Neutrophil (primary cell): ENCODE data around the gene PCAT6.

Experiments used
- H3K27ac ChIP-seq: fragments of 200-600 bp; sonication (generic); 2 replicates; pipeline ENCODE4 v1.5.1; 2016; ENCODE audit warnings: mild to moderate bottlenecking, moderate library complexity
- H3K27me3 ChIP-seq: fragments of 200-600 bp; sonication (generic); 2 replicates; pipeline ENCODE4 v1.6.0; 2016; ENCODE audit warnings: mild to moderate bottlenecking
- H3K36me3 ChIP-seq: fragments of 200-600 bp; sonication (generic); 2 replicates; pipeline ENCODE4 v1.5.1; 2017
- H3K4me1 ChIP-seq, 2 experiments: fragments of 200-600 bp in 1 of 2; sonication (generic) in 1 of 2; 1 replicate in 1 of 2; 2 replicates in 1 of 2; pipeline versions ENCODE4 v1.5.1 to v1.6.1; 2013 to 2016; ENCODE audit warnings: low read depth in 1 of 2, low read length in 1 of 2, mild to moderate bottlenecking in 1 of 2, moderate library complexity in 1 of 2; ENCODE audit not compliant: control insufficient read depth in 1 of 2, insufficient read depth in 1 of 2
- H3K4me3 ChIP-seq, 2 experiments: fragments of 200-600 bp in 1 of 2; sonication (generic) in 1 of 2; 1 replicate in 1 of 2; 2 replicates in 1 of 2; pipeline ENCODE4 v1.5.1; 2013 to 2016; ENCODE audit warnings: low read depth in 1 of 2, low read length in 1 of 2, mild to moderate bottlenecking in 1 of 2, moderate library complexity in 1 of 2
- H3K9me3 ChIP-seq: fragments of 200-600 bp; sonication (generic); 2 replicates; pipeline ENCODE4 v1.5.1; 2016
- TF ChIP-seq, protein P1 (sequence below): fragments of 200-600 bp; sonication (generic); IDR thresholded peaks from 2 replicates; pipeline ENCODE4 v1.5.1; 2016; ENCODE audit warnings: antibody characterized with exemption

PCAT6 gene

DNA sequence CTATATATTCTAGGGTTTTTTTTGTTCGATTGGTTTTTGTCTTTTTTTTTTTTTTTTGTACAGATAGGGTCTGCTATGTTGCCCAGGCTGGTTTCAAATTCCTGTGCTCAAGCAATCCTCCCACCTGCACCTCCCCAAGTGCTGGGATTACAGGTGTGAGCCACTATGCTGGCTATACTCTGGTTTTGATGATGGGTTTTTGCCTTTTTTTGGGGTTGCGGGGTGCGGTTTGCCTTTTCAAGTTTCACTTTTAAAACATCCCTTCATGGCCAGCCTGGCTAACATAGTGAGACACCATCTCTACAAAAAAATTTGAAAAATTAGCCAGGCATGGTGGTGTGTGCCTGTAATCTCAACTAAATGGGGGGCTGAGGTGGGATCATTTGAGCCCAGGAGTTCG is 12.5 kb upstream of the PCAT6 start:
- TF ChIP-seq, protein P1, sequence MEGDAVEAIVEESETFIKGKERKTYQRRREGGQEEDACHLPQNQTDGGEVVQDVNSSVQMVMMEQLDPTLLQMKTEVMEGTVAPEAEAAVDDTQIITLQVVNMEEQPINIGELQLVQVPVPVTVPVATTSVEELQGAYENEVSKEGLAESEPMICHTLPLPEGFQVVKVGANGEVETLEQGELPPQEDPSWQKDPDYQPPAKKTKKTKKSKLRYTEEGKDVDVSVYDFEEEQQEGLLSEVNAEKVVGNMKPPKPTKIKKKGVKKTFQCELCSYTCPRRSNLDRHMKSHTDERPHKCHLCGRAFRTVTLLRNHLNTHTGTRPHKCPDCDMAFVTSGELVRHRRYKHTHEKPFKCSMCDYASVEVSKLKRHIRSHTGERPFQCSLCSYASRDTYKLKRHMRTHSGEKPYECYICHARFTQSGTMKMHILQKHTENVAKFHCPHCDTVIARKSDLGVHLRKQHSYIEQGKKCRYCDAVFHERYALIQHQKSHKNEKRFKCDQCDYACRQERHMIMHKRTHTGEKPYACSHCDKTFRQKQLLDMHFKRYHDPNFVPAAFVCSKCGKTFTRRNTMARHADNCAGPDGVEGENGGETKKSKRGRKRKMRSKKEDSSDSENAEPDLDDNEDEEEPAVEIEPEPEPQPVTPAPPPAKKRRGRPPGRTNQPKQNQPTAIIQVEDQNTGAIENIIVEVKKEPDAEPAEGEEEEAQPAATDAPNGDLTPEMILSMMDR: no peak

DNA sequence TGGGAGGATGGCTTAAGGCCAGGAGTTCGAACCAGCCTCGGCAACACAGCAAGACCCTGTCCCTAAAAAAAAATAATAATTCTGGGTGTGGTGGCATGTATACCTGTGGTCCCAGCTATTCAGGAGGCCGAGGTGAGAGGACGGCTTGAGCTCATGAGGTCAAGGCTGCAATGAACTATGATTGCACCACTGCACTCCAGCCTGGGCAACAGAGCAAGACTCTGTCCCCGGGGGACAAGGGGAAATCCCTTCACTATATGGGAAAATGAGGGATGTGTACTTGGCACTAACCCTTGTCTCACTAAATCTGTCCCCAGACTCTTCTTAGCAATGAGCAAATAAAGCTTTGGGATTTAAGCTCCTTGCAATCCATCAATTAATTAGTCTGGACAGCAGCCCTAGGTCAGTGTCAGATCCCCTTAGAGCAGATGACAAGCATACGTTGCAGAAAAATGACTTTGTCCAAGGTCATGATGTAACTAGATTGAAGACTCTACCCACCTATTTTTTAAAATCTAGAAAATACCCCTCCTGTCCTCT is 11.9 kb upstream of the PCAT6 start:
- Histone ChIP-seq H3K27ac (no peak overlapping the region), H3K27me3 (no peaks in the 10 kb centered on the region), H3K4me3 (no peak overlapping the region), H3K4me1 (peaks cover 13 to 16% of the 10 kb centered on the region in 2 experiments), H3K9me3 (no peaks in the 10 kb centered on the region), H3K36me3 (no peaks in the 10 kb centered on the region)
- TF ChIP-seq, protein P1: no peak

More for the DNA sequence above, 12.5 kb upstream of the PCAT6 start:
- Histone ChIP-seq H3K36me3 (no peaks in the 10 kb centered on the region), H3K27ac (no peak overlapping the region), H3K9me3 (no peaks in the 10 kb centered on the region), H3K4me1 (peaks cover 7 to 10% of the 10 kb centered on the region in 2 experiments), H3K27me3 (no peaks in the 10 kb centered on the region), H3K4me3 (no peak overlapping the region)

DNA sequence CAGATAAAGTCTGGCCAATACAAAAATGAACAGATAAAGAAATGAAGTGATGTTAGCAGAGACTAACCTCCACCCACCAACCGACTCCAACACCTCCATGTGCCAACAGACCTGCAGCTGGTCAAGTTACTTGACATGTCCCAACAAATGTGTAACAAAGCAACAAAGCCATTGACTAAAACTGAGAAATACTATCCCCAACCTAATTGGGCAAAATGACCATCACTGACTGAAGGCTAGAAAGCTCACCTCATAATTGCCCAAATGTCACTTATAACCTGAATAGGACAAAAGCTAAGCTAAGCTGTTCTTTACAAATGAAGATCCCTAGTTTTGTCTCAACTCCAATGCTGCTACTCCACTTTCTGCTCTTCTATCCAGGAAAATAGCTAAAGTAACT is 10.0 kb upstream of the PCAT6 start:
- Histone ChIP-seq H3K27me3 (no peaks in the 10 kb centered on the region), H3K4me3 (no peak overlapping the region), H3K27ac (no peak overlapping the region), H3K36me3 (no peaks in the 10 kb centered on the region), H3K9me3 (no peaks in the 10 kb centered on the region), H3K4me1 (peaks cover 28 to 29% of the 10 kb centered on the region in 2 experiments)
- TF ChIP-seq, protein P1: no peak

DNA sequence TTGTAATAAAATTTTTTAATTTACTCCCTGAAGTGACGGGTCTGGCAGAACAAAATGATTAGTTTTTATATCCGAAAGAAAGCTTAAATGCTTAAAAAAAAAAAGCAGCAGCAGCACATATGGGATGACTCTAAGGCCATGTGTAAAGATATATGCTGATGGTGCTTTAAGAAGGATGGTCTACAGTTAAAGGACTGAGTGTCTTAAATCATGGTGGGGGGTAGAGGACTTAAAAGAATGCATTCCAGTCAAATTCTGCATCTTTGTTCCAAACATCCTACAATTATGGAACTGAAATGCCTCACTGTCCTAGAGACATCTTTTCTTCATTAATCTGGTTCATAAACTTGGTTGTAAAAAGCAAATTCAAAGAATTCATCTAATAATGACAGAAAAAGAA is 9.6 kb upstream of the PCAT6 start:
- Histone ChIP-seq H3K4me3 (no peak overlapping the region), H3K9me3 (no peaks in the 10 kb centered on the region), H3K4me1 (peaks cover 32 to 33% of the 10 kb centered on the region in 2 experiments), H3K27ac (no peak overlapping the region), H3K27me3 (no peaks in the 10 kb centered on the region), H3K36me3 (no peaks in the 10 kb centered on the region)
- TF ChIP-seq, protein P1: no peak

DNA sequence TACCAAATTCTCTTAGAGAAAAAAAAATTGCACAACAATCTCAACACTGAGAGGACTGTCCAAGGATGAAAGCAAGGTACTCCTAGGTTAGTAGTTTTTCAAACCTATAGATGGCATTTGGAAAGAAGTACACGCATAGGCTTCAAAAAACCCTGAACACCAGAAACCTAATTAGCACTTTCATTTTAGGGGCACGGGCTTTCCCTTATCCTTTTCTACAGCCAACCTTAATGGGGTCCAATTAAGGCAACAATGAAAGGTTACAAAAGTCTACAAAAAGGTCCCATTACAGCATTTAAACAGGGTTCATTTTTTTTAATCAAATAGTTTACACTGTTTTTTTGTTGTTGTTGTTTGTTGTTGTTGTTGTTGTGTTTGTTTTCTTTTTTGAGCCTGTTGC is 8.7 kb upstream of the PCAT6 start:
- H3K27me3 ChIP-seq: no peaks in the 10 kb centered on the region
- peak overlapping the region; percentile 64 for H3K27ac ChIP-seq
- peaks cover 40 to 42% of the 10 kb centered on the region in 2 experiments for H3K4me1 ChIP-seq
- no peak overlapping the region for H3K4me3 ChIP-seq
- no peaks in the 10 kb centered on the region for H3K9me3 ChIP-seq
- TF ChIP-seq, protein P1: no peak
- no peaks in the 10 kb centered on the region for H3K36me3 ChIP-seq
